Fibroblast of skin of left biceps (primary cell): ENCODE data around the gene LRBA.

ENCODE experiments used
- DNase-seq, 2 experiments: peaks; one replicate each; pipeline ENCODE4 v3.0.0-alpha.2; 2013; ENCODE audit warnings: low read depth in 2 of 2

The LRBA gene

DNA sequence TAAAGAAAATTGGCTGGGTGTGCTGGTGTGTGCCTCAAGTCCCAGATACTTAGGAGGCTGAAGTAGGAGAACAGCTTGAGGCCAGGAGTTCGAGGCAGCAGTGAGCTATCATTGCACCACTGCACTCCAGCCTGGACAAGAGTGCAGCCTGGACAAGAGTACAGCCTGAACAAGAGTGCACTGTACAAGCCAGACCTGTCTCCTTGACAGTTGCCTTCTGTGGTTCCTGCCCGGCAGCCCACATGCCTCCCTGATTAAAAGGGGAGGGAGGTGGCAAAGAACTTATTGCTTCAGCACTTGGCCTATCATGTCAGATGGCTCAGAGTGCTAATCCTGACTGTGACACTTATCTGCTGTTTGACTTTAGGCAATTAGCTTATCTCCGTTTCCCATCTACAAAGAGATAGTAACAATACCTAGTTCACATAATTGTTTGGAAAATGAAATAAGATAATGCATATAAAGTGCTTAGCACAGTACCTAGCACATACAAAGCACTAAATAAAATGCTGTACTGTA is 687.8 kb downstream of the LRBA start:
- no peak for DNase-seq

DNA sequence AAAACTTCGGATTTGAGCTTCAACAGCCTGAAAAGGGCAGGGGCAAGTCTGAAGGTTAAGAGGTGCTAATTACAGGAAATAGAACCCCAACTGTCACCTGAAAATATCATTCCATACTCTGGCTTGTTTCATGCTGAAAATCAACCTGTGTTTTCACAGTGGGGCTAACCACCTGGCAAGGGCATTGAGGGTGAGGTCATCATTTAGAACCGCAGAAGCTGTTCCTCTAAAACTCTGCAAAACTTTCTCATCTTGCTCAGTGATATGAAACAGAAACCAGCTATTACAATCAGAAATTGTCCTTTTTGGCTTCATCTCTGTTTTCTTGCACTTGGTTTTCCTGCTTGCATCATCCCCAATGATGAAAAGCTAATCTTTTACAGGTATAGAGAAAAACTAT is 689.2 kb downstream of the LRBA start:
- no peak for DNase-seq

DNA sequence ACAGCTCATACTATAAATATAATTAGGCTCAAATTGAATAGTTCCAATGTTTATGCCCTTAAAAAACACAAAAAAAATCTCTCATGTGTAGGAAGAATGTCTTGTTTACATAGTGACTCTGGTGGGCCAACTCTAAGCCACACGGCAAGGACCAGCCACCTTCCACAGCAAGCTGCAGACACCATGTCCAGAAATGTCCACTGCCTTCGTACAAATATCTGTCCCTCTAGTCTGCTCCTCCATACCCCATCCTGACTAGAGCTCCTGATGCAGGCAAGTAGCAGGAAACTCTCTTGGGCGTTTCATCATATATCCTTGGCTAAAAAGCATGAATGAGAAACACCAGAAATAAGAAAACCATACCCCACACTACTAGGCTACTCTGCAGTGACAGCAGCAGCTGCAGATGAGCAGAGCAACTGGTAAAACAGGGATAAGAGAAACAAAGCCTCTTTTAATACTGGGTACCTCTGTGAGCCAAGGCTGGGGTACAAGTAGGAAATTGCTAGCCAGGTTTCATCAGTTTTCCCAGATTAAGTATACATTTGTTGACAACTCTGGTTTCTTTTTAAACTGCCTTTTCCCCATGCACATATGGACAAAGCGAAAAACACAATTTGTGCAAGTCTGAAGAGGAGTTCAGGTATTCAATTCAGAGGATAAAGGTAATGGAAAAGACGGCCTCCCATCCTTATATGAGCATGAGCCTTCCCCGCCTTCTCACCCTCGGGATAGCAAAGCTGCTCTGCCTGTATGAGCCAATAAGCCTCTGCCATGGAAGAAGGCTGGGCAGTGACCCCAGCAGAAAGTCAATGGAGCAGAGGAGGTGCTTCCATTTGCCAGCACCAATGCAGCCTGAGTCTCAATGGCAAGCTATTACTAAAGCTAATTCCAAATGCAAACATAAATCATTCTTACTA is 691.4 kb downstream of the LRBA start:
- no peak for DNase-seq

DNA sequence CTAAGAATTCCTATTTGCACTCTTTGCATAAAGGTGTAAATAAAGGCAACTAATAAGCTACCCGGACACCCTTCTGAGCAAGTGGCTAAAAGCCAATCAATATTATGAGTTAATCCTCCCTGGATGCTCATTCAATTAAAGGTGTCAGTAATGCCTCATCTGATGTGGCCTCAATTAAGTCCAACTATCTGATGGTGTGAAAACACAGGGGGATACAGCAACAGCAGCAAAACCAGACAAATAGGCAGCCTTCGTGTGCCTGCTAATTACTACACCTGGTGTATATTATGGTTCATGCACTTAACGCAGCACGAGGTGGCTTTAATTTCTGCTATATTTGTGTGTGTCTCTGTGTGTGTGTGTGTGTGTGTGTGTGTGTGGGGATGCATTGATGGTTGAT is 692.4 kb downstream of the LRBA start:
- no peak for DNase-seq

DNA sequence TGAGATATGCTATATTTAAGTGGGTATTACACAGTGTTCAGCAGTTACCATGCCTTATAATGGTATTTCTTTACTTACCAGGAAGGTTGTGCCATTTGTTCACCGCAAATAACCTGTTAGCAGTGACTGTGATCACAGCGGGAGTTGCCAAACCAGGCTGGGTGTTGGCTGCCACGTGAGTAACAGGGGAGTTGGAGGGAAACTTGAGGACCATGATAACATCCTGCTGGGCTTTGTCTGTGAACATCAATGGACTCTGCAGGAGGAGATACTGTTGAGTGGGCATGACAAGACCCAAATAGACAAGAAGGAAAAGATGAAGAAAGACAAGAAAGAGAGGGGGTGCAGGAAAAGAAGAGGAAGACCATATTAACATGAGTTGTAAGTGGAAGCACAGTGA is 694.0 kb downstream of the LRBA start:
- no peak for DNase-seq

DNA sequence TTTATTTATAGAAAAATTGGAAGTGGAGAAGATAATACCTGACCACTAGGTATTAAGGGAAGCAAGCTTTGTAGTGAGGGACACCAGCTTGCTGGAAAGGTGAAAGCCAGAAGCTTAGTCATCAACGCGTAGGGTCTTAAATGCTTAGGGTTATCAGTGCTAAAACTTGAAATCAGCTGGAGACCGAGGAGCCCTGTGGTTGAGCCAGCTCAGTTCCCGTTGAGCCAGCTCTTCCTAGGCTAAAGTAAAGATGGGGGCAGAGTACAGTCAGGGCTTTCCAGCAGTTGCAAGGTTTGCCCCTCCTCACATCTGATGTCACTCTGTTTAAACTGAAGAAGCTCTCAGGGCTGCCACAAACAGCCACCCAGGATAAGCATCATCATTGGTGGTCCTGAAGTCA is 696.1 kb downstream of the LRBA start:
- no peak for DNase-seq

DNA sequence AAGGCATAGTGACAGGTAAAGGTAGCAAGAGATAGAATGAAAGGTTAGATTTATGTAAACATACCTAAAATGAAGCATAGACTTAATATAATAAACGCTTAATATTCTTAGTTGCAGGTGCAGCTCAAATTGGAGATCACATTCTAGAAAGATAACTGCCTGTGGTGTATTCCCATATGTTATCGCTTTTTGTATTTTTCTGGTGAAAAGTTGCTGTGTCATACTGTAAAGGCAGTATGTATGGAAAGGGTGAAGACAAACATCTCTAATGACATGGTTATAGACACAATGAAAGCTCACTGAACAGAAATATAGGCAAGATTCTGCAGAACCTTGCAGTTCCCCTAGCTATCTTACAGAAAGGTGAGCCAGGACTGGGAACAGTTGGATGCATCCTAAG is 696.6 kb downstream of the LRBA start:
- DNase-seq: no peak

DNA sequence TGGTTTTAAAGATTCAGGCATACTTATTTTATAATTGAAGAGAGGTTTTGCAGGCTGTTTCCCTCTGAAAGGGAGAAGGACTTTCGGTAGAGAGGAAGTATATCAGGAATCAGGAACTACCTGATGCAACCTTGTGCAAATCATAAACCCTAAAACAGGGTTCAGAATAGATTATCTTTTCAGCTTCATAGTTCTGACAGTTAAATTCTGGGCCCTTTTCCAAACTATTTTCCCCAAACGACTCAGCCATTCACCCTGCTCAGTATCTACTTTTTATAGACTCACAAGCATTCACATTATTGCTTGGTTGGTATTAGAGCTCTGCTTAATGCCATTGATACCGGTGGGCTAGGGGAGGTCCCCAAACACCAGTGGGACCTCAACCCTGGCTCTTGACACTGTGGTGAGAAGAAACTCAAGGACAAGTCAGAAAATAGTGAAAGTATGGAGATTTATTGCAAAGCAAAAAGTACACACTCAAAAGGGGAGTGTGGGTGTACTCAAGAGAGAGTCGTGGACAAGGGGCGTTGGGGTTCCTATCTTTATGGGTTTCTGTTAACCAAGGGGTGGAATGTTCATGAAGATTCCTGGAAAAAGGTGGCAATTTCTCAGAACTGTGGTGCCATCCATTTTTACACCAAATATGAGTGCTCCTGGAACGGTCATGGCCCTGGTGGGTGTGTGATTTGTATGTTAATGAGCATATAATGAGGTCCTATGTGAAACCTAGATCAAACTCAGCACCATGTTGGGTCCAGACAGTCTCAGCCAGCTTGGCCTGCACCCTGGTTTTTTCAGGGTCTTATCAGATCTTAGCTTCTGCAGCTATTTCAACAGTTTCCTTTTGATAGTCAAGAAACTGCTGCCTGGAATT is 698.5 kb downstream of the LRBA start:
- DNase-seq: peak; percentile 61 to 69

DNA sequence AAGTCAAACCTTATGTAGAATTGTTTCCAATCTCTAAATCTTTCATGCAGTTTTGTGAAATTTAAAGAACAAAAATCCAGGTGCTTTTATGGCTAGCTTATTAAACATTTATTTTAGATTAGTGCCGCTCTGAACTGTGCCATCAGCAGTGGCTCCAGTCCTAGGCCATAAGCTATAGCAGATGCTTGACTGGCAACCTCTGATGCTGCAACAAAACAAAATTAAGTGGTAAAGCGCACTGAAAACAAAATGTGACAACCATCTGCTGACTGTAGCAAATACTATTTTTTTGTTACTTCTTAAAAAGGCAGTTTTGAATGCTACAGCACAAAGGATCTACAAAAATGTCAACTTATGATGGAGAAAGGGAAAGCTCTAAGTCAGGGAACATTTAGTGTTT is 699.4 kb downstream of the LRBA start:
- DNase-seq: no peak

DNA sequence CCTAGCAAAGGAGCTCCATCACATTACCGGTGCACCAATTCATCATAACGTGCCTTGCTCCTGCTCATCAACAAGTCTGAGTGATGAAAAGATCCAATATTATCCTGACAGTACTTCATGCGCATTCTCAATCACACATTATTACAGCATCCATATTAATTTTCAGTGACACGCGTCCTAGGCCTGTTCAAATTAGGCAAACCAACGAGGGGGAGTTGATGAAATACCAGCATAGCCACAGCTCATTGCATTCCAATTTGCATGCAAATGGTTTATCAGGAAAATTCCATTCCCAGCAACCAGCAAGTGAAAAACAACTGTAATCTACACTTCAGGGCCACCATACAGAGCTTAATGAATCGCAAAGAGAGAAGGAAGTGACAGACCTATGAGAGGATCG is 699.9 kb downstream of the LRBA start:
- no peak for DNase-seq

DNA sequence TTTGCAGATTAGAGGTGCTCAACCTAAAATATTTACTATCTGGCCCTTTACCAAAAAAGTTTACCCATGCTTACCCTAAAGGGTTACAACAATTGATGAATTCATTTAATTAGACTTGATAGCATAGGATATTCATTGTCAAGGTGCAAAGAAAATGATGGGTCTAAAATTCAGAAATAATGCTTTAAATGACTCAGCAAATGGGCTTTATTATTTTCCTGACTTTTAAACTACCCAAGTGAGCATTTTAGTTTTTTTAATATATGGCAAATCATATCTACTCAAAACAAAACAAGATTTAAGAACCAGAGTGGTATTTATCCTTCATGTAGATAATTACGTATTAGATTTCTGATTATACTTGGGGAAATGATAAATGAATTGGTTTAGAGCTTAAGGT is 701.1 kb downstream of the LRBA start:
- no peak for DNase-seq

DNA sequence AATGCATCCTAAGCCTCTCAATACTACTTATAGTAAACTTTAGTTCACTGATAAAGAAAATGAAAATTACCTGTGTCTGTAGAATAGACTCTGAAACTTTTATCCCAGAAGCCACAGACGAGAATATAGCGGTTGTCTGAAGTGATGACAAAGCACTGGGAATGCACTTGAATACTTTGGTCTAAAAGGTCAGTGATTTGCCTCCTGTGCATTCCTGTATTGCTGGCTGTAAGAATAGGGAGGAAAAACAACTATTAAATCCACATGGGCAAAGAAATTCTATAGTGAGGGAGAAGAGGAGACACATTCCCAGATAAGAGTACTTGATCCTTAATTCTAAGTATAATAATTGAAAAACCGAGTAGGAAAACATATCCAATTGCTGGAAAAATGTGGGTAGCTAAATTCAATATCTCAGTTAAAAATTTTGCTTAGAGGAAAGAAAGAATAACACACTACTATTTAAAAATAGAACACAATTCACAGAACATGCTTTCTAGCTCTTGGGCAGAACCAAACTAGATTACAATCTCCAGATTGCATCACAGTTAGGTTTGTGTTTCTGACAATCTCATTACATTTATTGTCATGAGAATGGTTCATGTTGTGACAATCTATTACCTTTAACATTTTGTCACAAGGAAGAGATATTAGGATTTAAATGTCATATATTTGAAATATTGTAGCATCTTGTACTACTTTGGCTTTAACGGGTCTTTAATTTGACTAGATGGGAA is 704.8 kb downstream of the LRBA start:
- peak; percentile 41 to 47 for DNase-seq

DNA sequence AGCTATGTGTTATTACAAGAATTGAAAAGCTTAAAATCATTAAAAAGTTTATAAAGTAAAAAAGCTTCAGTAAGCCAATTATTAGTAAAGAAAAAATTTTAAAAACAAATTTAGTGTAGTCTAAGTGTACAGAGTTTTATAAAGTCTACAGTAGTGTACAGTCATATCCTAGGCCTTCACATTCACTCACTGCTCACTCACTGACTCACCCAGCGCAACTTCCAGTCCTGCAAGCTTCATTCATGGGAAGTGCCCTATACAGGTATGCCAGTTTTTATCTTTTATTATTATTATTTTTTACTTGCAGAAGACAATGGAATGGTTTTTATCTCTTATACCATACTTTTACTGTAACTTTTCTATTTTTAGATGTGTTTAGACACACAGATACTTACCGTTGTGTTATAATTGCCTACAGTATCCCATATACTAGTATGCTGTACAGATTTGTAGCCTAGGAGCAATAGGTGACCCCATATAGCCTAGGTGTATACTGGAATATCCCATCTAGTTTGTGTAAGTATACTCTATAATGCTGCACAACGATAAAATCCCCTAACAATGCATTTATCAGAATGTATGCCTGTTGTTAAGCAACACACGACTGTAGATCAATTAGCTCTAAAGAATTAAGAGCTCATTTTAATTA is 706.1 kb downstream of the LRBA start:
- no peak for DNase-seq

DNA sequence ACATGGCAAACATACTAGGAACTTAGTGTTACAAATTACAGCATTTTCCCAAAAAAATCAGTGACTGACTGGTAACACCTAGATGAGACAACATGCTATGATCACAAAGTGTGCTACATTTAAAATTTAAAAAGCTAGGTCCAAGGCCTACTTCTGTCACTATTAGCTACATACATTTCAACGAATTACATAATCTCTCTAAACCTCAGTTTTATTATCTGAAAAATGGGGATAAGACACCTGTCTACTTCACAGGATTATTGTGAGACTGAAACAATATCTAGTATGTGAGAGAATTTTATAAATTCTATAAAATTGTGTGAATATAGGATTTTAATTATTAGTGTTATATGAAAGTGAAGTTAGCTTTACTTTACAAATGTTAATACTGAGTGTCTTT is 708.4 kb downstream of the LRBA start:
- no peak for DNase-seq

DNA sequence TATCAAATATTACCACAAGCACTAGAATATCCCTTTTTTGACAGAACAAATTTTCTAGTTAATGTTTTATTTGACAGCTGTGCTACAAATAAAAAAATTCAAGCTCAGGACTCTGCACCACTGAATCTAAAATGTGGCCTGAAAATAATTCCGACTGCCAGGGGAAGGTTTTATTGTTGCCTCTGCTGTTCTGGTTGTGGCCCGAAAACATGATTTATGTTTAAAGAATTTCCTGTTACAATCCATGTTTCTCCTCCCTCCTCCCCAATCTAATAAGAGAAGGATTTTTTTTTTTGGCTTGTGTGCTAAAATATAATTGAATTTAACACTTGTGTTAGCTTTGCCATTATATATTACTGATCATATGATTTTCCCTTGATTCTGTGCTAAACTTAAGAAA is 709.1 kb downstream of the LRBA start:
- DNase-seq: peak; percentile 45 to 47

DNA sequence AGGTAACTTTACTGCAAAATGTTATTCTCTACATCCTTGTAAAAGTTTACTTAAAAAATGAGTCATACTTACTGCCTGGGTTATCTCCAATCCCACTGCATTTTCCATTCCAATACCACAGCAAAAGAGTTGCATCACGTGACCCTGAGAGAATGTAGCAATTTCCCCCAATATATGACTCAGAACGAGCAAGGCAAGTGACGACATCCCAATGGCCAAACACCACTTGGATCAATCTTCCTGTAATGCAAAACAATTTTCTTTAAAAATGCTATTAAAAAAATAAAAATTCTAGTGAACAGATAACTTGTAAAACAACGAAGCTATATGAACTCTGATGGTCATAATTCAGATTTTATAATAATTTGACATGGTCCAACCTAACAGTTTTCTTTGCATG is 712.5 kb downstream of the LRBA start:
- peak; percentile 87 to 90 for DNase-seq

DNA sequence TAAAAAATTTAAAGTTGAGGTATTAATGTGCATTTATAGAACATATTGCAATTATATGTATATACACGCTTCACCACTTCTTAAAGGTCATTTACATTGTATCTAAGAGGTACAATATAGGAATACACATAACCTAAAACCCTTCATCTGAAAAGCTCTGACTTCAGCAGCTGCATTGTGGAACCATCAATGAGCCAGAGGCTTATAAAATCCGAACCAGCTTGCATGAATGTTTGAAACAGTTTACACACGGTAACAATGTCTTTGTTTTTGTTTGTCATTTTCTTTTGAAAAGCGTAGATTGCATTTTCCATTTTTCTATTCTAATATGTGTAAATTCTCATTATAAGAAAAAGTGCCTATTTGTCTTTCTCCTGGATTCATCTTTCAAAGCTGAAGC is 715.3 kb downstream of the LRBA start:
- DNase-seq: no peak

DNA sequence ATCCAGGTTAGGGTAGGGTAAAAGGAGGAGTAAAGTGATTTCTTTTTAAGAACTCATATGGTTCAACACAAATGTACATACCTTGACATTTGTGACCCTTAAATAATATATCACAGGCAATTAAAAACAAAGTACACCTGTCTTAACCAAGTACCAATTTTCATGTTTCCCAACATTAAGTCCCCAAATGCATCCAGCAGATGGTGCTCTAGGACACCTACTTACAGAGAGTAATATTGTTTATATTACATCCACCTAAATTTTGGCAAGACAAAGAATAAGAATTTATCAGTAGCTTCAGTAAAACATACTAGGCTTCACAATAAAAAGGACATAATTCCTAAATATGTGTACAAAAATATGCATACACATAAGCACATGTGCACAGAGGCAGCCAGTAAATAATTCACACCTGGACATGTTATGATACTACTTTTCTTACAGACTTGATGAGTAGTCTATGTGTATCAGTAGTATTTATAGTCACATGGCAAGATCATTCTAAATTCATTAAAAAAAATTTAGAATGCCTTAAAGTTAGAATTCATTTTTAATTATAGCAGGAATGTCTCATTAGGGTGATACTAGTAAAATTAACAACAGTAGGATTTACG is 717.1 kb downstream of the LRBA start:
- no peak for DNase-seq

DNA sequence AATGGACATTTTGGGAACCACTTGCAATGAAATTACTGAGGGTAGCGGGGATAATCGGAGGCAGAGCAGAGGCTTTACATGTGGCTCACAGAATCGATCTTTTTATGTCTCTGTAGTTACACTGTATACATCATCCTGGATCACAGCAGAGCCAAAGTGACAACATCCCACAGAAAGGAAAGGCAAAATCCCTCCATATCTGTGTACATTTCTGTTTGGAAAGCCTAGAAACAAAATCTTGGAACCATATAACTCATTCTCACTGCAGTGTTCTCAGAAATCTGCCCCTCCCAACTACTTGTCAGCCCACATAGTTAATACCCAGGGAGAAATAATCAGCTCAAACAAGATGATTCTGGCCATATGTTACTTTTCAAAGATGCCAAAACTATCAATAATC is 725.2 kb downstream of the LRBA start:
- DNase-seq: no peak

DNA sequence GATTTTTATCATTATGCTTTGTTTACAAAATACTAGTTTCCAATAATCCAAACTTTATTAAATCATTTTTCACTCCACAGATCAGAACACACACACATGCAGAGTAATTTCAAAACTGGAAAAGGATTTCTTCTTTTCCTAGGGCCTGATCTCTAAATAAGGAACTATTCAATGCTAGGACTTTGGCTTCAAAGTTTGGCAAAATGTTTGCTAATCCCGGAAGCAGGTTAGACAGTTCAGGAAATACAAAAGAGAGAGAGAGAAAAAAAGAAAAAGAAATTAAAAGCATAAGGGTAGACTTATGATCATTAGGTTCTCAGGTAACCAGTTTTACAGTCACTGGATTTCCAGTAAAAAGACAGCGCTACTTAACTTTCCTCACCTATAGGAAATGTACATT is 725.9 kb downstream of the LRBA start:
- no peak for DNase-seq

DNA sequence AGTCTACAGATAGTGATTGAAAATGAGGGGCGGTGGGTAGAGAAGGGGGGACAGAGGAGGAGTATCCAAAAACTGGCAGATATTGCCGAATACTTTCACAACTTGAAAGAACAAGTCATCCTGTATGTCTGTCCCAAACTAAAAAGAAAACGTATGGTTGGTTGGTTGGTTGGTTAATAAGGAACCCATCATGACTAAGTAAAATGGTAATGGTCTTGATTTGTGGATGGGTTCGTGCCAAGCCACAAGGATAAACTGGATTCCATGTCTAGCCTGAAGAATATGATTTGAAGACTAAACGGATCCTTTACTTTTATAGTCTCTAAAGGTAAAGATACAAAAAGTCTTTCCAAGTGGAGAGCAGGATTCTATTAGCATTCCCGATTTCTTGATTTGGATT is 728.4 kb downstream of the LRBA start:
- no peak for DNase-seq
